ENCODE results near the gene LYSMD4.

- TF ChIP-seq CTCF (conservative IDR thresholded peaks at IDR 0.05 in 1 of 2, IDR thresholded peaks at IDR 0.05 in 1 of 2; ENCODE audit: low read depth in 1 of 2, low read length in 2 of 2): no peak
- TF ChIP-seq EZH2 (IDR thresholded peaks at IDR 0.05; ENCODE audit: low read length, missing control alignments): no peak
These were observed 23.8 kb downstream of the LYSMD4 start for GRCh38 chr15:99709243-99709986.

Measured in fibroblast of lung (primary cell).